IMR-90 (cell line): ENCODE measurements around the gene RFX3. TPM values are rescaled to one million over a fixed set of nuclear protein-coding genes. Genes with fewer than 3 reads are reported as not detected.

Experiments
- ATAC-seq: fragments of 200-7000 bp; cut with Tn5 transposase; 2 replicates; pipeline ENCODE4 v1.9.1; 2020; ENCODE audit warnings: low read depth, mild to moderate bottlenecking, moderate library complexity
- BruUV-seq: library from RNA; stranded (reverse); fragments of 400-500 nt; replicated peaks from 2 replicates; lab custom pipeline; 2021; lab: Mats Ljungman, UMichigan
- CTCF ChIA-PET: fragments of 300-600 bp; formaldehyde crosslinking; extraction: SDS; loops from one replicate; lab custom pipeline; 2021; ENCODE audit warnings: antibody characterized with exemption; lab: Yijun Ruan, JAX
- POLR2A ChIA-PET: fragments of 300-600 bp; sonication (Branson Sonifier 250); formaldehyde crosslinking; loops from one replicate; lab custom pipeline; 2022; ENCODE audit warnings: antibody characterized with exemption; ENCODE audit not compliant: unreplicated experiment; lab: Charles Lee
- DNase-seq: peaks from one replicate; pipeline ENCODE4 v3.0.0; 2013
- H2AFZ ChIP-seq: replicated peaks from 2 replicates; pipeline ENCODE3; 2013; ENCODE audit warnings: low read length, mild to moderate bottlenecking; ENCODE audit not compliant: poor library complexity
- H2AK5ac ChIP-seq: 2 replicates; pipeline ENCODE4 v1.6.1; 2013; ENCODE audit warnings: low read depth, low read length, inconsistent platforms
- H2AK9ac ChIP-seq: replicated peaks from 2 replicates; pipeline ENCODE3; 2013; ENCODE audit warnings: mild to moderate bottlenecking, low read depth, low read length, moderate library complexity; ENCODE audit not compliant: poor library complexity
- H2BK120ac ChIP-seq: 2 replicates; pipeline ENCODE4 v1.6.1; 2013; ENCODE audit warnings: low read depth, low read length, inconsistent platforms
- H2BK15ac ChIP-seq: 3 replicates; pipeline ENCODE4 v1.6.1; 2013; ENCODE audit warnings: low read depth, low read length, inconsistent platforms
- H2BK20ac ChIP-seq: 2 replicates; pipeline ENCODE4 v1.6.1; 2013; ENCODE audit warnings: low read depth, mild to moderate bottlenecking, inconsistent platforms, low read length, moderate library complexity
- H2BK5ac ChIP-seq: 2 replicates; pipeline ENCODE4 v1.6.1; 2013; ENCODE audit warnings: mild to moderate bottlenecking, low read depth, low read length, inconsistent platforms; ENCODE audit not compliant: poor library complexity, severe bottlenecking
- H3K14ac ChIP-seq: replicated peaks from 2 replicates; pipeline ENCODE4 v1.6.1; 2013; ENCODE audit warnings: low read depth, low read length, inconsistent platforms
- H3K18ac ChIP-seq: 2 replicates; pipeline ENCODE4 v1.6.1; 2013; ENCODE audit warnings: low read depth, low read length, control low read depth
- H3K23ac ChIP-seq: 2 replicates; pipeline ENCODE4 v1.6.1; 2013; ENCODE audit warnings: low read depth, low read length, inconsistent platforms
- H3K27ac ChIP-seq: 2 replicates; pipeline ENCODE4 v1.5.1; 2013; ENCODE audit warnings: mild to moderate bottlenecking, control low read depth, low read length; ENCODE audit not compliant: insufficient read depth
- H3K27me3 ChIP-seq: 2 replicates; pipeline ENCODE4 v1.6.1; 2013; ENCODE audit warnings: low read length; ENCODE audit not compliant: control insufficient read depth, insufficient read depth
- H3K36me3 ChIP-seq: 2 replicates; pipeline ENCODE4 v1.6.1; 2013; ENCODE audit warnings: low read length, mixed read lengths; ENCODE audit not compliant: control insufficient read depth, insufficient read depth
- H3K4ac ChIP-seq: 2 replicates; pipeline ENCODE4 v1.6.1; 2013; ENCODE audit warnings: low read depth, low read length, inconsistent platforms
- H3K4me1 ChIP-seq: 2 replicates; pipeline ENCODE4 v1.6.1; 2013; ENCODE audit warnings: low read length, mixed read lengths; ENCODE audit not compliant: control insufficient read depth, insufficient read depth
- H3K4me2 ChIP-seq: 2 replicates; pipeline ENCODE4 v1.6.1; 2013; ENCODE audit warnings: low read depth, mild to moderate bottlenecking, control low read depth, low read length, moderate library complexity
- H3K4me3 ChIP-seq: 2 replicates; pipeline ENCODE4 v1.5.1; 2013; ENCODE audit warnings: low read depth, mild to moderate bottlenecking, control low read depth, low read length, moderate library complexity; ENCODE audit not compliant: insufficient read depth
- H3K56ac ChIP-seq: 2 replicates; pipeline ENCODE4 v1.6.1; 2013; ENCODE audit warnings: low read length, inconsistent platforms; ENCODE audit not compliant: insufficient read depth; ENCODE audit errors: extremely low read depth
- H3K79me1 ChIP-seq, 2 experiments: 2 replicates each; pipeline ENCODE4 v1.6.1; 2013; ENCODE audit warnings: low read length in 2 of 2, inconsistent platforms in 1 of 2, low read depth in 1 of 2
- H3K9ac ChIP-seq: 2 replicates; pipeline ENCODE4 v1.6.1; 2013; ENCODE audit warnings: low read depth, low read length, control low read depth
- H3K9me1 ChIP-seq: 2 replicates; pipeline ENCODE4 v1.6.1; 2013; ENCODE audit warnings: low read length, inconsistent platforms; ENCODE audit not compliant: insufficient read depth
- H3K9me3 ChIP-seq: 2 replicates; pipeline ENCODE4 v1.6.1; 2013; ENCODE audit warnings: low read length; ENCODE audit not compliant: control insufficient read depth, insufficient read depth
- H4K20me1 ChIP-seq: 2 replicates; pipeline ENCODE4 v1.6.1; 2013; ENCODE audit warnings: low read length, inconsistent platforms; ENCODE audit not compliant: insufficient read depth
- H4K5ac ChIP-seq: 2 replicates; pipeline ENCODE4 v1.6.1; 2013; ENCODE audit warnings: mild to moderate bottlenecking, low read depth, low read length, control low read depth
- H4K8ac ChIP-seq, 2 experiments: 2 replicates each; pipeline ENCODE4 v1.6.1; 2013; ENCODE audit warnings: low read depth in 2 of 2, low read length in 2 of 2, control low read depth in 1 of 2, inconsistent platforms in 1 of 2
- H4K91ac ChIP-seq: 2 replicates; pipeline ENCODE4 v1.6.1; 2013; ENCODE audit warnings: low read depth, low read length, inconsistent platforms; ENCODE audit not compliant: insufficient read depth
- MAFK ChIP-seq: IDR thresholded peaks from 2 replicates; pipeline ENCODE4 v1.6.1; 2012; ENCODE audit warnings: low read depth, low read length, improper control_type of control experiment
- RCOR1 ChIP-seq: IDR thresholded peaks from 2 replicates; pipeline ENCODE4 v1.6.1; 2012; ENCODE audit warnings: mild to moderate bottlenecking, low read length, improper control_type of control experiment; ENCODE audit not compliant: insufficient replicate concordance
- RFX5 ChIP-seq: IDR thresholded peaks from 2 replicates; pipeline ENCODE4 v1.8.0; 2012; ENCODE audit warnings: low read depth, mild to moderate bottlenecking, low read length, moderate library complexity
- WGBS, 2 experiments: methylation state at CpG; one replicate each; pipeline versions ENCODE4 v1.1.5 to v1.1.7; 2013; ENCODE audit warnings: missing lambda C conversion rate in 2 of 2; ENCODE audit not compliant: insufficient read length in 1 of 2; ENCODE audit errors: extremely low coverage in 2 of 2; 5-methylcytosine and 5-hydroxymethylcytosine counted together
- dilution Hi-C: fragments of 300-500 bp; cut with HindIII; formaldehyde crosslinking; loops from one replicate; pipeline ENCODE4 v1.14.3; 2018; ENCODE audit warnings: low sequenced_read_pairs; ENCODE audit not compliant: unreplicated experiment
- in situ Hi-C: fragments of 300-500 bp; cut with MboI; formaldehyde crosslinking; loops from 3 replicates; pipeline ENCODE4 v1.14.3; 2019; ENCODE audit warnings: low sequenced_read_pairs, inconsistent platforms, mixed read lengths
- intact Hi-C: fragments of 100-400 bp; cut with micrococcal nuclease; formaldehyde crosslinking; loops from 2 replicates; pipeline ENCODE4 v1.10.0; 2022
- polyA plus RNA-seq, 3 experiments: library from polyadenylated mRNA; depleted of rRNA; stranded (reverse); fragments of >200 nt; gene quantifications; 2 replicates each; pipeline ENCODE4 v1.2.3, GENCODE V29; 2012; ENCODE audit warnings: low replicate concordance in 1 of 3
- total RNA-seq: library from RNA; depleted of rRNA; stranded (reverse); fragments of >200 nt; gene quantifications from 2 replicates; pipeline ENCODE4 v1.2.3, GENCODE V29; 2012
- TF ChIP-seq, protein P1 (sequence below): fragments of 150-350 bp; IDR thresholded peaks from 2 replicates; pipeline ENCODE4 v1.6.1; 2017; ENCODE audit warnings: mild to moderate bottlenecking, antibody characterized with exemption, low read length, low read depth

Gene RFX3
- total and polyA plus RNA-seq, 2 of the 4 experiments (the other 2 are of a cell fraction): 1.7 to 2.7 TPM

DNA sequence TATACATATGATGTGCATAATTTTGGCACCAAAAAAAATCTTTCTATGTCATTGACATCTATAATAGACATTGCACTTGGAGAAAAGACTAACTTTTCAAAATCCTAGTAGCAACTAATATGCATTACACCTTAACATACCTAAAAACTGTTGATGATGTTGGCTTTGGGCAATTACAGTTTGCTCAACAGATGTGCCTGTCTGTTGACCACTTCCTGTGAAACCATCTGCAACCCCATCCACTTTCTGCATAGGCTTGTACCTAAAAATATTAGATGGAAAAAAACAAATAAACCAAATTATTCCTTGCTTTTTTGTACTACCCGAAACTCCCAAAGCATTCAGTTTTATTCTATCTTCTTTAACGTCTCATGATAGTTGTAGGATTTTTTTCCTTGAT lies 248.6 kb downstream of the RFX3 start:
- TF ChIP-seq RCOR1 (no peak), RFX5 (no peak), MAFK (no peak)
- TF ChIP-seq, protein P1, sequence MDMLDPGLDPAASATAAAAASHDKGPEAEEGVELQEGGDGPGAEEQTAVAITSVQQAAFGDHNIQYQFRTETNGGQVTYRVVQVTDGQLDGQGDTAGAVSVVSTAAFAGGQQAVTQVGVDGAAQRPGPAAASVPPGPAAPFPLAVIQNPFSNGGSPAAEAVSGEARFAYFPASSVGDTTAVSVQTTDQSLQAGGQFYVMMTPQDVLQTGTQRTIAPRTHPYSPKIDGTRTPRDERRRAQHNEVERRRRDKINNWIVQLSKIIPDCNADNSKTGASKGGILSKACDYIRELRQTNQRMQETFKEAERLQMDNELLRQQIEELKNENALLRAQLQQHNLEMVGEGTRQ: no peak
- dilution Hi-C loops: no loop called here
- DNase-seq (no peak), ATAC-seq (no peak)
- no CpG with 5 or more reads among the region's 2 CpGs for WGBS, 2 experiments
- no peak overlapping the region for H3K27ac ChIP-seq
- H2BK15ac ChIP-seq: no peak overlapping the region
- H2BK5ac ChIP-seq: no peak overlapping the region
- no peak overlapping the region for H4K91ac ChIP-seq
- H4K8ac ChIP-seq: no peak overlapping the region
- H4K20me1 ChIP-seq: no peaks in the 10 kb centered on the region
- intact Hi-C loops: no loop called here
- CTCF ChIA-PET: no interaction called here
- BruUV-seq: no TSS peak
- no peak overlapping the region for H4K5ac ChIP-seq
- H2BK20ac ChIP-seq: no peak overlapping the region
- POLR2A ChIA-PET: no interaction called here
- H2BK120ac ChIP-seq: no peak overlapping the region
- no peak overlapping the region for H3K9ac ChIP-seq
- in situ Hi-C loops: no loop called here
- H3K4me1 ChIP-seq: no peaks in the 10 kb centered on the region
- no peak overlapping the region for H2AK5ac ChIP-seq
- no peaks in the 10 kb centered on the region for H3K36me3 ChIP-seq
- no peak overlapping the region for H3K23ac ChIP-seq
- no peak overlapping the region for H3K4me3 ChIP-seq
- H3K27me3 ChIP-seq: no peaks in the 10 kb centered on the region
- H3K18ac ChIP-seq: no peak overlapping the region
- no peak overlapping the region for H3K56ac ChIP-seq
- no peak overlapping the region for H2AFZ ChIP-seq
- H3K4me2 ChIP-seq: no peak overlapping the region
- no peak overlapping the region for H2AK9ac ChIP-seq
- no peak overlapping the region for H3K4ac ChIP-seq
- no peaks in the 10 kb centered on the region for H3K79me1 ChIP-seq
- no peak overlapping the region for H3K14ac ChIP-seq
- H3K9me3 ChIP-seq: no peaks in the 10 kb centered on the region
- no peaks in the 10 kb centered on the region for H3K9me1 ChIP-seq
